Motor neuron (in vitro differentiated cells): ENCODE data around the gene OSBPL10. TPM values are rescaled to one million over a fixed set of nuclear protein-coding genes. Genes with fewer than 3 reads are reported as not detected.

Experiments
- ATAC-seq, 8 experiments: fragments of 200-7000 bp; cut with Tn5 transposase; replicated peaks in 6 of 8; 2 replicates each; pipeline ENCODE4 v1.8.0; 2021; ENCODE audit warnings: mild to moderate bottlenecking in 8 of 8, moderate library complexity in 8 of 8
- H3K27ac ChIP-seq, 2 donors: fragments of 250-450 bp; sonication (Bioruptor Pico); 2 replicates each; pipeline ENCODE4 v1.9.0; 2021; ENCODE audit warnings: antibody characterized with exemption in 2 of 2, mild to moderate bottlenecking in 2 of 2, moderate library complexity in 1 of 2
- H3K4me1 ChIP-seq, 2 donors: fragments of 250-450 bp; sonication (Bioruptor Pico); replicated peaks in 1 of 2; 2 replicates each; pipeline ENCODE4 v1.6.1; 2021; ENCODE audit warnings: antibody characterized with exemption in 2 of 2, mild to moderate bottlenecking in 2 of 2, moderate library complexity in 1 of 2
- H3K4me3 ChIP-seq, 5 donors: fragments of 250-450 bp; sonication (Bioruptor Pico); 2 replicates each; pipeline ENCODE4 v1.9.0; 2021; ENCODE audit warnings: antibody characterized with exemption in 5 of 5, mild to moderate bottlenecking in 5 of 5, moderate library complexity in 4 of 5
- WGBS, 10 experiments: fragments of 450-650 bp; shearing (Covaris generic); methylation state at CpG; one replicate each; pipeline ENCODE4 v1.0.0; 2022; 5-methylcytosine and 5-hydroxymethylcytosine counted together
- in situ Hi-C, 9 experiments: fragments of 400-800 bp; cut with MboI; loops; one replicate each; pipeline ENCODE4 v1.15.0; 2021; ENCODE audit warnings: low sequenced_read_pairs in 9 of 9, low pct_unique_long_range_greater_than_20kb in 2 of 9; ENCODE audit not compliant: unreplicated experiment in 9 of 9
- total RNA-seq, 8 experiments: library from RNA; unstranded; fragments of 300-600 nt; gene quantifications; 2 replicates each; pipeline versions ENCODE4 v1.2.3 to v1.2.4, GENCODE V29; 2022

Gene OSBPL10
- total RNA-seq, 8 experiments from 2014 or later, result 1.9 to 35.0 (median 2.9) TPM

- Histone ChIP-seq H3K4me1 (peaks cover 2 to 5% of the 10 kb centered on the region in 2 donors), H3K4me3 (peak overlapping the region; percentile 41 to 52 (median 48)), H3K27ac (peak overlapping the region in 1 of 2 donors; percentile 66)
- 0 to 3% (median 0%) methylated on average over 5 to 31 of the region's 66 CpGs; no CpG with 5 or more reads in 6 of the 10 experiments for WGBS, 10 experiments
- peak; percentile 48 to 81 (median 75) for ATAC-seq
- in situ Hi-C loops, result no loop called here
Observed at GRCh38 chr3:31980530-31981205, 394 bp downstream of the OSBPL10 start.

GRCh38 chr3:31979001-31979697, 1.9 kb downstream of the OSBPL10 start:
- no peak for ATAC-seq
- in situ Hi-C loops, result no loop called here
- H3K4me3 ChIP-seq, result no peak overlapping the region
- WGBS, 10 experiments, result 40 to 100% (median 86%) methylated on average over 1 to 5 of the region's 5 CpGs
- H3K4me1 ChIP-seq, result peaks cover 2 to 5% of the 10 kb centered on the region in 2 donors
- no peak overlapping the region for H3K27ac ChIP-seq

GRCh38 chr3:31978553-31978952, 2.5 kb downstream of the OSBPL10 start:
- ATAC-seq, result no peak
- 50 to 100% (median 93%) methylated on average over 2 to 4 of the region's 4 CpGs; no CpG with 5 or more reads in 1 of the 10 experiments for WGBS, 10 experiments
- in situ Hi-C loops, result no loop called here
- Histone ChIP-seq H3K27ac (no peak overlapping the region), H3K4me1 (peaks cover 2 to 5% of the 10 kb centered on the region in 2 donors), H3K4me3 (no peak overlapping the region)

- in situ Hi-C loops, result no loop called here
- 71 to 100% (median 88%) methylated on average over 1 to 2 of the region's 2 CpGs; no CpG with 5 or more reads in 3 of the 10 experiments for WGBS, 10 experiments
- H3K4me1 ChIP-seq, result peaks cover 2 to 5% of the 10 kb centered on the region in 2 donors
Observed at GRCh38 chr3:31977736-31978135, 3.3 kb downstream of the OSBPL10 start.

GRCh38 chr3:31976302-31976701, 4.8 kb downstream of the OSBPL10 start:
- Histone ChIP-seq H3K4me3 (no peak overlapping the region), H3K27ac (no peak overlapping the region), H3K4me1 (peaks cover 2 to 5% of the 10 kb centered on the region in 2 donors)
- no peak for ATAC-seq
- in situ Hi-C loops, result no loop called here
- WGBS, 10 experiments, result 20 to 100% (median 100%) methylated on average over 1 to 2 of the region's 2 CpGs; no CpG with 5 or more reads in 1 of the 10 experiments

More at GRCh38 chr3:31977736-31978135, 3.3 kb downstream of the OSBPL10 start:
- no peak overlapping the region for H3K27ac ChIP-seq
- ATAC-seq, result no peak
- no peak overlapping the region for H3K4me3 ChIP-seq

- no peak overlapping the region for H3K4me3 ChIP-seq
- in situ Hi-C loops, result loop anchor here in 1 of 9 experiments (25.0 kb wide), 1 partner anchor 413 kb away; no protein-coding TSS in a partner anchor
- 40 to 100% (median 83%) methylated on average over 1 to 5 of the region's 5 CpGs; no CpG with 5 or more reads in 2 of the 10 experiments for WGBS, 10 experiments
- no peak overlapping the region for H3K27ac ChIP-seq
- ATAC-seq, result peak in 1 of 8 experiments; percentile 48
- peaks cover 2 to 5% of the 10 kb centered on the region in 2 donors for H3K4me1 ChIP-seq
Observed at GRCh38 chr3:31974964-31975363, 6.1 kb downstream of the OSBPL10 start.

GRCh38 chr3:31974471-31974870, 6.6 kb downstream of the OSBPL10 start:
- no peak overlapping the region for H3K27ac ChIP-seq
- in situ Hi-C loops, result loop anchor here in 1 of 9 experiments (25.0 kb wide), 1 partner anchor 412 kb away; no protein-coding TSS in a partner anchor
- ATAC-seq, result peak in 2 of 8 experiments; percentile 90 to 92
- 10 to 95% (median 63%) methylated on average over 1 to 4 of the region's 5 CpGs; no CpG with 5 or more reads in 3 of the 10 experiments for WGBS, 10 experiments
- peaks cover 0 to under 1% of the 10 kb centered on the region in 2 donors for H3K4me1 ChIP-seq
- no peak overlapping the region for H3K4me3 ChIP-seq

GRCh38 chr3:31973837-31974236, 7.2 kb downstream of the OSBPL10 start:
- Histone ChIP-seq H3K27ac (no peak overlapping the region), H3K4me3 (no peak overlapping the region), H3K4me1 (peaks cover 0 to 4% of the 10 kb centered on the region in 2 donors)
- in situ Hi-C loops, result loop anchor here in 1 of 9 experiments (25.0 kb wide), 1 partner anchor 412 kb away; no protein-coding TSS in a partner anchor
- ATAC-seq, result no peak
- WGBS, 10 experiments, result 64 to 100% (median 92%) methylated on average over 1 to 5 of the region's 5 CpGs

GRCh38 chr3:31973081-31973480, 8.0 kb downstream of the OSBPL10 start:
- no peak overlapping the region for H3K27ac ChIP-seq
- ATAC-seq, result no peak
- in situ Hi-C loops, result loop anchor here in 1 of 9 experiments (25.0 kb wide), 1 partner anchor 411 kb away; no protein-coding TSS in a partner anchor
- WGBS, 10 experiments, result 75 to 100% (median 92%) methylated on average over 1 to 4 of the region's 4 CpGs; no CpG with 5 or more reads in 1 of the 10 experiments
- H3K4me1 ChIP-seq, result peaks cover 0 to 9% of the 10 kb centered on the region in 2 donors
- H3K4me3 ChIP-seq, result no peak overlapping the region

GRCh38 chr3:31971607-31972006, 9.5 kb downstream of the OSBPL10 start:
- in situ Hi-C loops, result loop anchor here in 1 of 9 experiments (25.0 kb wide), 1 partner anchor 409 kb away; no protein-coding TSS in a partner anchor
- Histone ChIP-seq H3K27ac (no peak overlapping the region), H3K4me3 (no peak overlapping the region), H3K4me1 (peaks cover 0 to 9% of the 10 kb centered on the region in 2 donors)
- no peak for ATAC-seq
- 92 to 100% (median 100%) methylated on average over 1 to 3 of the region's 3 CpGs; no CpG with 5 or more reads in 2 of the 10 experiments for WGBS, 10 experiments

GRCh38 chr3:31968927-31969418, 12.1 kb downstream of the OSBPL10 start:
- H3K27ac ChIP-seq, result no peak overlapping the region
- 11 to 90% (median 26%) methylated on average over 1 to 6 of the region's 6 CpGs; no CpG with 5 or more reads in 1 of the 10 experiments for WGBS, 10 experiments
- in situ Hi-C loops, result loop anchor here in 1 of 9 experiments (25.0 kb wide), 1 partner anchor 407 kb away; no protein-coding TSS in a partner anchor
- H3K4me1 ChIP-seq, result peaks cover 0 to 9% of the 10 kb centered on the region in 2 donors
- ATAC-seq, result peak in 5 of 8 experiments; percentile 27 to 96 (median 78)
- H3K4me3 ChIP-seq, result no peak overlapping the region

- no peak overlapping the region for H3K27ac ChIP-seq
- no peak for ATAC-seq
- in situ Hi-C loops, result loop anchor here in 1 of 9 experiments (25.0 kb wide), 1 partner anchor 406 kb away; no protein-coding TSS in a partner anchor
- 25 to 100% (median 68%) methylated on average over 1 to 2 of the region's 2 CpGs for WGBS, 10 experiments
- H3K4me1 ChIP-seq, result peaks cover 0 to 9% of the 10 kb centered on the region in 2 donors
- no peak overlapping the region for H3K4me3 ChIP-seq
Observed at GRCh38 chr3:31968369-31968926, 12.6 kb downstream of the OSBPL10 start.
